HEK293 (cell line): ENCODE data around the gene NSUN4.

Experiments
- CTCF ChIA-PET: fragments of 350-600 bp; formaldehyde crosslinking; extraction: SDS; loops from one replicate; lab custom pipeline; 2021; ENCODE audit warnings: antibody characterized with exemption; lab: Yijun Ruan, JAX
- POLR2A ChIA-PET: fragments of 300-600 bp; formaldehyde crosslinking; extraction: SDS; loops from one replicate; lab custom pipeline; 2020; ENCODE audit warnings: antibody characterized with exemption, inconsistent platforms; lab: Yijun Ruan, JAX
- H3K27ac ChIP-seq: fragments of 200-500 bp; sonication (Bioruptor generic); 2 replicates; pipeline ENCODE4 v1.5.1; 2014; ENCODE audit warnings: low read depth, low read length, control low read depth, inconsistent platforms; ENCODE audit errors: extremely low read depth
- H3K36me3 ChIP-seq, 2 experiments: fragments of 200-500 bp in 1 of 2; sonication (Bioruptor generic) in 1 of 2; 1 replicate in 1 of 2; 2 replicates in 1 of 2; pipeline ENCODE4 v1.5.1; 2014 to 2017; ENCODE audit warnings: inconsistent platforms in 2 of 2, low read length in 2 of 2; ENCODE audit not compliant: control insufficient read depth in 2 of 2, insufficient read depth in 1 of 2
- H3K4me1 ChIP-seq: fragments of 200-500 bp; sonication (Bioruptor generic); 2 replicates; pipeline ENCODE4 v1.5.1; 2014; ENCODE audit warnings: mild to moderate bottlenecking, low read length, inconsistent platforms; ENCODE audit not compliant: control insufficient read depth, insufficient read depth
- H3K4me3 ChIP-seq: 2 replicates; pipeline ENCODE4 v1.5.1; 2011; ENCODE audit warnings: low read depth, mild to moderate bottlenecking, control low read depth, low read length, moderate library complexity
- H3K9me3 ChIP-seq: fragments of 200-500 bp; sonication (Bioruptor generic); 2 replicates; pipeline ENCODE4 v1.5.1; 2014; ENCODE audit warnings: low read depth, low read length, inconsistent platforms; ENCODE audit not compliant: control insufficient read depth, insufficient read depth
- GLIS2 ChIP-seq: fragments of 450-650 bp; formaldehyde crosslinking; IDR thresholded peaks from 2 replicates; pipeline ENCODE4 v1.5.1; 2016; ENCODE audit warnings: missing biosample characterization, missing genetic modification characterization
- KLF9 ChIP-seq: fragments of 450-650 bp; formaldehyde crosslinking; IDR thresholded peaks from 2 replicates; pipeline ENCODE4 v1.5.1; 2016; ENCODE audit warnings: missing biosample characterization, missing genetic modification characterization, low read depth
- PBX3 ChIP-seq: sonication (generic); formaldehyde crosslinking; IDR thresholded peaks from 2 replicates; pipeline ENCODE4 v1.8.1; 2022; ENCODE audit warnings: mild to moderate bottlenecking, moderate library complexity, missing genetic modification reagents
- PRDM10 ChIP-seq: fragments of 450-650 bp; formaldehyde crosslinking; IDR thresholded peaks from 2 replicates; pipeline ENCODE4 v1.5.1; 2016; ENCODE audit warnings: missing biosample characterization, missing genetic modification characterization
- PRDM4 ChIP-seq: fragments of 450-650 bp; formaldehyde crosslinking; IDR thresholded peaks from 2 replicates; pipeline ENCODE4 v1.5.1; 2017; ENCODE audit warnings: missing biosample characterization, missing genetic modification characterization
- SP3 ChIP-seq: fragments of 450-650 bp; formaldehyde crosslinking; IDR thresholded peaks from 2 replicates; pipeline ENCODE4 v1.5.1; 2016; ENCODE audit warnings: missing biosample characterization, missing genetic modification characterization
- ZBTB49 ChIP-seq: fragments of 450-650 bp; formaldehyde crosslinking; IDR thresholded peaks from 2 replicates; pipeline ENCODE4 v1.5.1; 2016; ENCODE audit warnings: missing biosample characterization, missing genetic modification characterization, low read depth
- ZFP3 ChIP-seq: fragments of 450-650 bp; formaldehyde crosslinking; IDR thresholded peaks from 2 replicates; pipeline ENCODE4 v1.5.1; 2016; ENCODE audit warnings: low read depth, missing biosample characterization, missing genetic modification characterization
- ZFP41 ChIP-seq: fragments of 450-650 bp; formaldehyde crosslinking; IDR thresholded peaks from 2 replicates; pipeline ENCODE4 v1.5.1; 2016; ENCODE audit warnings: missing biosample characterization, missing genetic modification characterization, borderline replicate concordance
- ZNF175 ChIP-seq: fragments of 450-650 bp; formaldehyde crosslinking; IDR thresholded peaks from 2 replicates; pipeline ENCODE4 v1.5.1; 2016; ENCODE audit warnings: missing biosample characterization, missing genetic modification characterization
- ZNF214 ChIP-seq: fragments of 450-650 bp; formaldehyde crosslinking; IDR thresholded peaks from 2 replicates; pipeline ENCODE4 v1.5.1; 2017; ENCODE audit warnings: missing biosample characterization, mild to moderate bottlenecking, missing genetic modification characterization, borderline replicate concordance
- ZNF302 ChIP-seq: fragments of 450-650 bp; formaldehyde crosslinking; IDR thresholded peaks from 2 replicates; pipeline ENCODE4 v1.5.1; 2016; ENCODE audit warnings: missing biosample characterization, missing genetic modification characterization, low read depth
- ZNF341 ChIP-seq: fragments of 450-650 bp; formaldehyde crosslinking; IDR thresholded peaks from 2 replicates; pipeline ENCODE4; 2016; ENCODE audit warnings: low read depth, missing biosample characterization, missing genetic modification characterization
- ZNF560 ChIP-seq: fragments of 450-650 bp; formaldehyde crosslinking; IDR thresholded peaks from 2 replicates; pipeline ENCODE4 v1.5.1; 2017; ENCODE audit warnings: missing biosample characterization, missing genetic modification characterization, borderline replicate concordance
- ZNF626 ChIP-seq: fragments of 450-650 bp; sonication (Bioruptor Pico); formaldehyde crosslinking; IDR thresholded peaks from 2 replicates; pipeline ENCODE4 v1.5.1; 2018; ENCODE audit warnings: missing biosample characterization, missing genetic modification characterization, inconsistent platforms
- ZNF704 ChIP-seq: fragments of 450-650 bp; formaldehyde crosslinking; IDR thresholded peaks from 2 replicates; pipeline ENCODE4 v1.5.1; 2016; ENCODE audit warnings: missing biosample characterization, missing genetic modification characterization
- ZSCAN5A ChIP-seq: fragments of 450-650 bp; formaldehyde crosslinking; IDR thresholded peaks from 2 replicates; pipeline ENCODE4 v1.5.1; 2016; ENCODE audit warnings: missing biosample characterization, missing genetic modification characterization

The NSUN4 gene

GRCh38 chr1:46315669-46316403, 24.8 kb upstream of the NSUN4 start:
- Histone ChIP-seq H3K4me3 (no peak overlapping the region), H3K27ac (no peak overlapping the region), H3K9me3 (no peaks in the 10 kb centered on the region), H3K4me1 (no peaks in the 10 kb centered on the region), H3K36me3 (peaks cover 50 to 64% of the 10 kb centered on the region in 2 experiments)
- CTCF ChIA-PET, result interaction anchor here (0.6 kb wide), 1 partner anchor 801 kb away, joined by 3 read pairs; no protein-coding TSS in a partner anchor
- POLR2A ChIA-PET, result interaction anchor here (0.6 to 1.1 kb wide), 2 partner anchors 13 to 31 kb away, joined by 3 to 4 read pairs; partner anchors contain the start of gene LRRC41
- TF ChIP-seq SP3, result no peak
- no peak for TF ChIP-seq ZBTB49 (tag by site-specific recombination)
- peak; percentile 55; the same call in 1 of the 2 replicates for TF ChIP-seq PRDM10 (tag by site-specific recombination)

- Histone ChIP-seq H3K4me3 (no peak overlapping the region), H3K27ac (no peak overlapping the region), H3K4me1 (no peaks in the 10 kb centered on the region), H3K36me3 (peaks cover 36 to 49% of the 10 kb centered on the region in 2 experiments), H3K9me3 (no peaks in the 10 kb centered on the region)
- TF ChIP-seq ZNF560 (tag by site-specific recombination), result no peak
- no peak for TF ChIP-seq ZBTB49 (tag by site-specific recombination)
- TF ChIP-seq ZSCAN5A (tag by site-specific recombination), result no peak
- no peak for TF ChIP-seq ZNF341
- TF ChIP-seq KLF9 (tag by site-specific recombination), result no peak
- no peak for TF ChIP-seq ZNF626 (tag by site-specific recombination)
- TF ChIP-seq ZFP41 (tag by site-specific recombination), result no peak
- TF ChIP-seq PBX3 (CRISPR knock-in tag), result no peak
- no peak for TF ChIP-seq ZFP3 (tag by site-specific recombination)
- no peak for TF ChIP-seq ZNF704 (tag by site-specific recombination)
- no peak for TF ChIP-seq ZNF175 (tag by site-specific recombination)
- TF ChIP-seq ZNF214 (tag by site-specific recombination), result no peak
- no peak for TF ChIP-seq PRDM4
- no peak for TF ChIP-seq GLIS2 (tag by site-specific recombination)
- TF ChIP-seq ZNF302, result no peak
- CTCF ChIA-PET, result interaction anchor here (0.9 to 1.3 kb wide), 2 partner anchors 16 to 23 kb away, joined by 4 read pairs; no protein-coding TSS in a partner anchor
- POLR2A ChIA-PET, result interaction anchor here (1.5 to 1.6 kb wide), 2 partner anchors 14 to 23 kb away, joined by 6 read pairs; partner anchors contain the start of genes LRRC41, NSUN4 and UQCRH
Observed at GRCh38 chr1:46317323-46317722, 23.3 kb upstream of the NSUN4 start.
